ENCODE data around the gene SIRPB1. TPM values are rescaled to one million over a fixed set of nuclear protein-coding genes. Genes with fewer than 3 reads are reported as not detected.
A peak's percentile ranks its signal among the peaks of the same experiment; 100 is the strongest.

Gene SIRPB1
- total and polyA plus RNA-seq, 10 of the 15 experiments (the other 5 are each of a cell fraction or from before 2014, with no cell fraction given) = 3.4 to 33.8 (median 14.1) TPM

DNA sequence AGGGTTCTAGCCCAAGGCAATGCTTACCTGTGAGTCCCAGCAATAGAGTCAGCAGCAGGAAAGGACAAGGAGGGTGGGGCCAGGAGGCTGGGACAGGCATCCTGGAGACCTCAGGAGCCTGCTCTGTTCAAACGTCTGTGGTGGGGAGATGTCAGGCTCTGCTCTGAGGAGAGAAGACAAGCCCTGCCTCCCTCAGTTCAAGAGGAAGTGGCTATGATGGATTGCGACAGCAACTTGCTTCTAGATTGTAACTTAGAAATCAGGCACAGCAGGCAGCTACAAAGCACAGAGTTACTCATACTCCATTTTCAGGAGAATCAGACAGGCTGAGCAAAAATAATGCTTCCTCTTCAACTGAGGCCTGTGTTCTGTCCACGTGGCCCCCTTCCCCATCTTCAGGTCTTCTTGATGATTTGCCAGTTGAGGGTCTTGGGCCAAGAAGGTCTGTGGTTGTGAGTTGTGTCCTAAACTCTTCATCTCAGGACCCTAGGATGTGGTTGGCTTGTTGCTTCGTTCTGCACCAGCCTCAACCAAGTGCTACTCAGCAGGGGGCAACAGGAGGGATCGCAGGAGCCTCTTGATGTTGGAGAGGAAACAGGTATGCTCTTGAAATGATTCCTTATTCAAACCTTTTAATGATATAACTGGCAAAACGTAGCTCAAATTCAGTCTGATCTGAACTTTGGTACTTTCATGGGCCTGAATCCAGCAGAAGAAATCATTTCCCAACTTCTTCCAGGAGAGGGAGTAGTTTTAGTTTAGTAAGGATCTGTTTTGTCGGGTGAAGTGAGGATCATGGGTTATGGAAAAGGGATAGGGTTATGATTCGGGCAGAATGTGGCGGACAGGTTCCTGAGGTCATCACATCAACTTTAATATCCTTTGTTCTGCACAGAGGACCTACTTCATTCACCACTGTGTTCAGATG lies 31.0 kb downstream of the SIRPB1 start:
- no peak overlapping the region for H3K4me2 ChIP-seq (ENCODE audit: control insufficient read depth, insufficient read depth)
- H3K79me2 ChIP-seq (ENCODE audit: control insufficient read depth, insufficient read depth, low read length) = no peaks in the 10 kb centered on the region
- ChIA-PET POLR2A (no interaction called here), CTCF (no interaction called here), SMC1A (ENCODE audit: uncharacterized antibody, unreplicated experiment) (no interaction called here), RAD21 (ENCODE audit: unreplicated experiment) (interaction anchor here (1.3 kb wide), 1 partner anchor 146 kb away, joined by 4 read pairs; no protein-coding TSS in a partner anchor)
- H2AFZ ChIP-seq (ENCODE audit: control insufficient read depth, low read depth, low read length) = no peak overlapping the region
- H3K36me3 ChIP-seq (ENCODE audit: control insufficient read depth in 2 of 2, insufficient read depth in 2 of 2, low read length in 1 of 2) = no peaks in the 10 kb centered on the region
- in situ Hi-C loops (cut with MboI) (no loop called here), intact Hi-C loops (cut with micrococcal nuclease; ENCODE audit: unreplicated experiment) (no loop called here)
- ATAC-seq (no peak), FAIRE-seq (no peak), DNase-seq (ENCODE audit: low read depth, low spot score) (no peak)
- H3K27ac ChIP-seq (ENCODE audit: control insufficient read depth, insufficient read depth) = no peak overlapping the region
- no peak overlapping the region for H3K4me3 ChIP-seq
- WGBS (ENCODE audit: insufficient coverage, insufficient replicate concordance, low lambda C conversion rate, missing lambda C conversion rate) = 10% methylated on average over 9 of the region's 9 CpGs
- H3K4me1 ChIP-seq (ENCODE audit: control insufficient read depth, insufficient read depth, low read length) = no peaks in the 10 kb centered on the region
- H3K9me3 ChIP-seq (replicated peaks; ENCODE audit: control insufficient read depth, insufficient read depth, low read length) = no peaks in the 10 kb centered on the region
- H3K9ac ChIP-seq (ENCODE audit: control insufficient read depth, insufficient read depth, low read length) = no peak overlapping the region
- H3K27me3 ChIP-seq (replicated peaks in 1 of 2; ENCODE audit: control insufficient read depth in 2 of 2, insufficient read depth in 2 of 2, low read length in 1 of 2) = no peaks in the 10 kb centered on the region
- BruUV-seq (replicated peaks) = no TSS peak
- H4K20me1 ChIP-seq (ENCODE audit: control insufficient read depth, insufficient read depth) = no peaks in the 10 kb centered on the region
- TF ChIP-seq CHD2 (IDR thresholded peaks at IDR 0.05; ENCODE audit: borderline replicate concordance, low read depth, low read length) = no peak
- TF ChIP-seq SRF (IDR thresholded peaks at IDR 0.05; ENCODE audit: low read depth in 2 of 2, low read length in 2 of 2) = no peak
- TF ChIP-seq RAD21 (IDR thresholded peaks at IDR 0.05; ENCODE audit: insufficient read depth, low read depth, low read length) = 0 out of 2 replicates have a peak, but pooled peaks have one; percentile 16
- no peak for TF ChIP-seq JUNB (IDR thresholded peaks at IDR 0.05)
- TF ChIP-seq, protein P1, sequence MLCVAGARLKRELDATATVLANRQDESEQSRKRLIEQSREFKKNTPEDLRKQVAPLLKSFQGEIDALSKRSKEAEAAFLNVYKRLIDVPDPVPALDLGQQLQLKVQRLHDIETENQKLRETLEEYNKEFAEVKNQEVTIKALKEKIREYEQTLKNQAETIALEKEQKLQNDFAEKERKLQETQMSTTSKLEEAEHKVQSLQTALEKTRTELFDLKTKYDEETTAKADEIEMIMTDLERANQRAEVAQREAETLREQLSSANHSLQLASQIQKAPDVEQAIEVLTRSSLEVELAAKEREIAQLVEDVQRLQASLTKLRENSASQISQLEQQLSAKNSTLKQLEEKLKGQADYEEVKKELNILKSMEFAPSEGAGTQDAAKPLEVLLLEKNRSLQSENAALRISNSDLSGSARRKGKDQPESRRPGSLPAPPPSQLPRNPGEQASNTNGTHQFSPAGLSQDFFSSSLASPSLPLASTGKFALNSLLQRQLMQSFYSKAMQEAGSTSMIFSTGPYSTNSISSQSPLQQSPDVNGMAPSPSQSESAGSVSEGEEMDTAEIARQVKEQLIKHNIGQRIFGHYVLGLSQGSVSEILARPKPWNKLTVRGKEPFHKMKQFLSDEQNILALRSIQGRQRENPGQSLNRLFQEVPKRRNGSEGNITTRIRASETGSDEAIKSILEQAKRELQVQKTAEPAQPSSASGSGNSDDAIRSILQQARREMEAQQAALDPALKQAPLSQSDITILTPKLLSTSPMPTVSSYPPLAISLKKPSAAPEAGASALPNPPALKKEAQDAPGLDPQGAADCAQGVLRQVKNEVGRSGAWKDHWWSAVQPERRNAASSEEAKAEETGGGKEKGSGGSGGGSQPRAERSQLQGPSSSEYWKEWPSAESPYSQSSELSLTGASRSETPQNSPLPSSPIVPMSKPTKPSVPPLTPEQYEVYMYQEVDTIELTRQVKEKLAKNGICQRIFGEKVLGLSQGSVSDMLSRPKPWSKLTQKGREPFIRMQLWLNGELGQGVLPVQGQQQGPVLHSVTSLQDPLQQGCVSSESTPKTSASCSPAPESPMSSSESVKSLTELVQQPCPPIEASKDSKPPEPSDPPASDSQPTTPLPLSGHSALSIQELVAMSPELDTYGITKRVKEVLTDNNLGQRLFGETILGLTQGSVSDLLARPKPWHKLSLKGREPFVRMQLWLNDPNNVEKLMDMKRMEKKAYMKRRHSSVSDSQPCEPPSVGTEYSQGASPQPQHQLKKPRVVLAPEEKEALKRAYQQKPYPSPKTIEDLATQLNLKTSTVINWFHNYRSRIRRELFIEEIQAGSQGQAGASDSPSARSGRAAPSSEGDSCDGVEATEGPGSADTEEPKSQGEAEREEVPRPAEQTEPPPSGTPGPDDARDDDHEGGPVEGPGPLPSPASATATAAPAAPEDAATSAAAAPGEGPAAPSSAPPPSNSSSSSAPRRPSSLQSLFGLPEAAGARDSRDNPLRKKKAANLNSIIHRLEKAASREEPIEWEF (IDR thresholded peaks at IDR 0.05; ENCODE audit: insufficient replicate concordance, low read depth, low read length) = no peak
- no peak for TF ChIP-seq RFX5 (IDR thresholded peaks at IDR 0.05; ENCODE audit: low read depth, low read length)
- no peak for TF ChIP-seq ESRRA (IDR thresholded peaks at IDR 0.05; ENCODE audit: low read length)
- TF ChIP-seq NFYB (IDR thresholded peaks at IDR 0.05; ENCODE audit: insufficient read depth, low read depth, low read length) = no peak
- peak; percentile 35; the same call in 1 of the 2 replicates for TF ChIP-seq SPI1 (IDR thresholded peaks at IDR 0.05; ENCODE audit: borderline replicate concordance, insufficient read depth, low read depth, low read length)
- no peak for TF ChIP-seq NR2F1 (conservative IDR thresholded peaks at IDR 0.05)
- TF ChIP-seq, protein P2, sequence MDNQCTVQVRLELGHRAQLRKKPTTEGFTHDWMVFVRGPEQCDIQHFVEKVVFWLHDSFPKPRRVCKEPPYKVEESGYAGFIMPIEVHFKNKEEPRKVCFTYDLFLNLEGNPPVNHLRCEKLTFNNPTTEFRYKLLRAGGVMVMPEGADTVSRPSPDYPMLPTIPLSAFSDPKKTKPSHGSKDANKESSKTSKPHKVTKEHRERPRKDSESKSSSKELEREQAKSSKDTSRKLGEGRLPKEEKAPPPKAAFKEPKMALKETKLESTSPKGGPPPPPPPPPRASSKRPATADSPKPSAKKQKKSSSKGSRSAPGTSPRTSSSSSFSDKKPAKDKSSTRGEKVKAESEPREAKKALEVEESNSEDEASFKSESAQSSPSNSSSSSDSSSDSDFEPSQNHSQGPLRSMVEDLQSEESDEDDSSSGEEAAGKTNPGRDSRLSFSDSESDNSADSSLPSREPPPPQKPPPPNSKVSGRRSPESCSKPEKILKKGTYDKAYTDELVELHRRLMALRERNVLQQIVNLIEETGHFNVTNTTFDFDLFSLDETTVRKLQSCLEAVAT (IDR thresholded peaks at IDR 0.05) = no peak
- TF ChIP-seq, protein P3, sequence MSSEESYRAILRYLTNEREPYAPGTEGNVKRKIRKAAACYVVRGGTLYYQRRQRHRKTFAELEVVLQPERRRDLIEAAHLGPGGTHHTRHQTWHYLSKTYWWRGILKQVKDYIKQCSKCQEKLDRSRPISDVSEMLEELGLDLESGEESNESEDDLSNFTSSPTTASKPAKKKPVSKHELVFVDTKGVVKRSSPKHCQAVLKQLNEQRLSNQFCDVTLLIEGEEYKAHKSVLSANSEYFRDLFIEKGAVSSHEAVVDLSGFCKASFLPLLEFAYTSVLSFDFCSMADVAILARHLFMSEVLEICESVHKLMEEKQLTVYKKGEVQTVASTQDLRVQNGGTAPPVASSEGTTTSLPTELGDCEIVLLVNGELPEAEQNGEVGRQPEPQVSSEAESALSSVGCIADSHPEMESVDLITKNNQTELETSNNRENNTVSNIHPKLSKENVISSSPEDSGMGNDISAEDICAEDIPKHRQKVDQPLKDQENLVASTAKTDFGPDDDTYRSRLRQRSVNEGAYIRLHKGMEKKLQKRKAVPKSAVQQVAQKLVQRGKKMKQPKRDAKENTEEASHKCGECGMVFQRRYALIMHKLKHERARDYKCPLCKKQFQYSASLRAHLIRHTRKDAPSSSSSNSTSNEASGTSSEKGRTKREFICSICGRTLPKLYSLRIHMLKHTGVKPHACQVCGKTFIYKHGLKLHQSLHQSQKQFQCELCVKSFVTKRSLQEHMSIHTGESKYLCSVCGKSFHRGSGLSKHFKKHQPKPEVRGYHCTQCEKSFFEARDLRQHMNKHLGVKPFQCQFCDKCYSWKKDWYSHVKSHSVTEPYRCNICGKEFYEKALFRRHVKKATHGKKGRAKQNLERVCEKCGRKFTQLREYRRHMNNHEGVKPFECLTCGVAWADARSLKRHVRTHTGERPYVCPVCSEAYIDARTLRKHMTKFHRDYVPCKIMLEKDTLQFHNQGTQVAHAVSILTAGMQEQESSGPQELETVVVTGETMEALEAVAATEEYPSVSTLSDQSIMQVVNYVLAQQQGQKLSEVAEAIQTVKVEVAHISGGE (CRISPR knock-in tag; IDR thresholded peaks at IDR 0.05) = no peak
- no peak for TF ChIP-seq ASH2L (IDR thresholded peaks at IDR 0.05; ENCODE audit: borderline replicate concordance, low read depth)
